Stomach (tissue), 9 donors: ENCODE data around the gene ARF6. TPM values are rescaled to one million over a fixed set of nuclear protein-coding genes. Genes with fewer than 3 reads are reported as not detected.
"Not testable (repeated sequence)": the region's sequence is repeated elsewhere in the genome, so short reads cannot be mapped to it uniquely, and the experiment has no call there.

Experiments used
- DNase-seq, 2 donors: peaks; one replicate each; pipeline versions ENCODE4 v3.0.0 to v3.0.0-alpha.2; 2013 to 2019
- H3K27ac ChIP-seq, 5 donors: fragments of 200-600 bp in 4 of 5; sonication (generic) in 4 of 5; one replicate each; pipeline ENCODE4 v1.5.1; 2013 to 2019; ENCODE audit warnings: mild to moderate bottlenecking in 1 of 5, moderate library complexity in 1 of 5
- H3K27me3 ChIP-seq, 3 donors: fragments of 200-600 bp; sonication (generic); one replicate each; pipeline ENCODE4 v1.5.1; 2017 to 2019; ENCODE audit warnings: mixed run types in 1 of 3
- H3K36me3 ChIP-seq, 4 donors: fragments of 200-600 bp; sonication (generic); 1 replicate in 3 of 4; 2 replicates in 1 of 4; pipeline ENCODE4 v1.5.1; 2016 to 2019
- H3K4me1 ChIP-seq, 4 donors: fragments of 200-600 bp; sonication (generic); one replicate each; pipeline ENCODE4 v1.5.1; 2016 to 2019
- H3K4me3 ChIP-seq, 4 donors: fragments of 200-600 bp; sonication (generic) in 3 of 4; one replicate each; pipeline ENCODE4 v1.5.1; 2016 to 2019; ENCODE audit warnings: mild to moderate bottlenecking in 1 of 4
- H3K9me3 ChIP-seq, 4 donors: fragments of 200-600 bp; sonication (generic); one replicate each; pipeline ENCODE4 v1.5.1; 2016 to 2019
- EP300 ChIP-seq: sonication (generic); formaldehyde crosslinking; IDR thresholded peaks from one replicate; pipeline ENCODE4 v1.6.1; 2017; ENCODE audit warnings: antibody characterized with exemption
- POLR2A ChIP-seq, 4 donors: fragments of 450-650 bp; IDR thresholded peaks; one replicate each; pipeline ENCODE4 v1.6.1; 2016; ENCODE audit warnings: antibody characterized with exemption in 4 of 4, control low read depth in 2 of 4, mild to moderate bottlenecking in 1 of 4, moderate library complexity in 1 of 4
- POLR2AphosphoS5 ChIP-seq, 3 donors: sonication (generic); formaldehyde crosslinking; IDR thresholded peaks; one replicate each; pipeline ENCODE4 v1.6.1; 2016; ENCODE audit warnings: antibody characterized with exemption in 3 of 3
- WGBS, 5 donors: extraction: QIAGEN DNeasy Blood & Tissue Kit in 3 of 5; methylation state at CpG; one replicate each; pipeline versions ENCODE4 v1.1.5 to v1.1.7; 2013 to 2018; 5-methylcytosine and 5-hydroxymethylcytosine counted together
- intact Hi-C: fragments of 100-400 bp; cut with DNase I; formaldehyde crosslinking; loops from one replicate; pipeline ENCODE4 v1.15.1; 2023; ENCODE audit warnings: low total_unique reads
- polyA plus RNA-seq, 3 donors: library from polyadenylated mRNA; stranded (reverse); fragments of 200-250 nt; gene quantifications; one replicate each; pipeline ENCODE4 v1.2.3, GENCODE V29; 2013
- total RNA-seq, 5 donors: library from RNA; depleted of rRNA; stranded (reverse); fragments of >200 nt; gene quantifications; one replicate each; pipeline versions ENCODE4 v1.1.0 to v1.2.3, GENCODE V29; 2014 to 2016
- TF ChIP-seq, protein P1 (sequence below), 7 experiments: fragments of 450-650 bp in 4 of 7; fragments of 200-600 bp in 3 of 7; sonication (generic) in 3 of 7; IDR thresholded peaks; one replicate each; pipeline ENCODE4 v1.5.1; 2016 to 2019; ENCODE audit warnings: antibody characterized with exemption in 7 of 7, control low read depth in 2 of 7, mild to moderate bottlenecking in 1 of 7
- donor health status: healthy with polysubstance abuse.
- donor health status: Bipolar disorder and iron deficiency.
- donor health status: healthy.

ARF6 gene
- total and polyA plus RNA-seq, 8 donors, result 19.8 to 104 (median 48.4) TPM

DNA sequence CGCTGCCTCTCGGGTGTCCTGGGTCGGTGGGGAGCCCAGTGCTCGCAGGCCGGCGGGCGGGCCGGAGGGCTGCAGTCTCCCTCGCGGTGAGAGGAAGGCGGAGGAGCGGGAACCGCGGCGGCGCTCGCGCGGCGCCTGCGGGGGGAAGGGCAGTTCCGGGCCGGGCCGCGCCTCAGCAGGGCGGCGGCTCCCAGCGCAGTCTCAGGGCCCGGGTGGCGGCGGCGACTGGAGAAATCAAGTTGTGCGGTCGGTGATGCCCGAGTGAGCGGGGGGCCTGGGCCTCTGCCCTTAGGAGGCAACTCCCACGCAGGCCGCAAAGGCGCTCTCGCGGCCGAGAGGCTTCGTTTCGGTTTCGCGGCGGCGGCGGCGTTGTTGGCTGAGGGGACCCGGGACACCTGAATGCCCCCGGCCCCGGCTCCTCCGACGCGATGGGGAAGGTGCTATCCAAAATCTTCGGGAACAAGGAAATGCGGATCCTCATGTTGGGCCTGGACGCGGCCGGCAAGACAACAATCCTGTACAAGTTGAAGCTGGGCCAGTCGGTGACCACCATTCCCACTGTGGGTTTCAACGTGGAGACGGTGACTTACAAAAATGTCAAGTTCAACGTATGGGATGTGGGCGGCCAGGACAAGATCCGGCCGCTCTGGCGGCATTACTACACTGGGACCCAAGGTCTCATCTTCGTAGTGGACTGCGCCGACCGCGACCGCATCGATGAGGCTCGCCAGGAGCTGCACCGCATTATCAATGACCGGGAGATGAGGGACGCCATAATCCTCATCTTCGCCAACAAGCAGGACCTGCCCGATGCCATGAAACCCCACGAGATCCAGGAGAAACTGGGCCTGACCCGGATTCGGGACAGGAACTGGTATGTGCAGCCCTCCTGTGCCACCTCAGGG lies 679 bp downstream of the ARF6 start:
- Histone ChIP-seq H3K27ac (peak overlapping the region; percentile 99 to 100 (median 100)), H3K4me3 (peak overlapping the region; percentile 63 to 99 (median 95)), H3K4me1 (peaks cover 31 to 54% (median 41%) of the 10 kb centered on the region in 4 donors), H3K9me3 (no peaks in the 10 kb centered on the region), H3K27me3 (no peaks in the 10 kb centered on the region), H3K36me3 (peaks cover 0 to 5% (median 2%) of the 10 kb centered on the region in 4 donors)
- DNase-seq, result peak; percentile 67 to 87
- intact Hi-C loops, result no loop called here
- TF ChIP-seq POLR2AphosphoS5 (IDR thresholded peaks at IDR 0.05) (no peak), POLR2A (IDR thresholded peaks at IDR 0.05) (no peak), EP300 (no peak)
- TF ChIP-seq, protein P1, sequence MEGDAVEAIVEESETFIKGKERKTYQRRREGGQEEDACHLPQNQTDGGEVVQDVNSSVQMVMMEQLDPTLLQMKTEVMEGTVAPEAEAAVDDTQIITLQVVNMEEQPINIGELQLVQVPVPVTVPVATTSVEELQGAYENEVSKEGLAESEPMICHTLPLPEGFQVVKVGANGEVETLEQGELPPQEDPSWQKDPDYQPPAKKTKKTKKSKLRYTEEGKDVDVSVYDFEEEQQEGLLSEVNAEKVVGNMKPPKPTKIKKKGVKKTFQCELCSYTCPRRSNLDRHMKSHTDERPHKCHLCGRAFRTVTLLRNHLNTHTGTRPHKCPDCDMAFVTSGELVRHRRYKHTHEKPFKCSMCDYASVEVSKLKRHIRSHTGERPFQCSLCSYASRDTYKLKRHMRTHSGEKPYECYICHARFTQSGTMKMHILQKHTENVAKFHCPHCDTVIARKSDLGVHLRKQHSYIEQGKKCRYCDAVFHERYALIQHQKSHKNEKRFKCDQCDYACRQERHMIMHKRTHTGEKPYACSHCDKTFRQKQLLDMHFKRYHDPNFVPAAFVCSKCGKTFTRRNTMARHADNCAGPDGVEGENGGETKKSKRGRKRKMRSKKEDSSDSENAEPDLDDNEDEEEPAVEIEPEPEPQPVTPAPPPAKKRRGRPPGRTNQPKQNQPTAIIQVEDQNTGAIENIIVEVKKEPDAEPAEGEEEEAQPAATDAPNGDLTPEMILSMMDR (IDR thresholded peaks at IDR 0.05), result no peak
- 0 to 1% (median 1%) methylated on average over 36 to 85 of the region's 85 CpGs for WGBS, 5 donors

DNA sequence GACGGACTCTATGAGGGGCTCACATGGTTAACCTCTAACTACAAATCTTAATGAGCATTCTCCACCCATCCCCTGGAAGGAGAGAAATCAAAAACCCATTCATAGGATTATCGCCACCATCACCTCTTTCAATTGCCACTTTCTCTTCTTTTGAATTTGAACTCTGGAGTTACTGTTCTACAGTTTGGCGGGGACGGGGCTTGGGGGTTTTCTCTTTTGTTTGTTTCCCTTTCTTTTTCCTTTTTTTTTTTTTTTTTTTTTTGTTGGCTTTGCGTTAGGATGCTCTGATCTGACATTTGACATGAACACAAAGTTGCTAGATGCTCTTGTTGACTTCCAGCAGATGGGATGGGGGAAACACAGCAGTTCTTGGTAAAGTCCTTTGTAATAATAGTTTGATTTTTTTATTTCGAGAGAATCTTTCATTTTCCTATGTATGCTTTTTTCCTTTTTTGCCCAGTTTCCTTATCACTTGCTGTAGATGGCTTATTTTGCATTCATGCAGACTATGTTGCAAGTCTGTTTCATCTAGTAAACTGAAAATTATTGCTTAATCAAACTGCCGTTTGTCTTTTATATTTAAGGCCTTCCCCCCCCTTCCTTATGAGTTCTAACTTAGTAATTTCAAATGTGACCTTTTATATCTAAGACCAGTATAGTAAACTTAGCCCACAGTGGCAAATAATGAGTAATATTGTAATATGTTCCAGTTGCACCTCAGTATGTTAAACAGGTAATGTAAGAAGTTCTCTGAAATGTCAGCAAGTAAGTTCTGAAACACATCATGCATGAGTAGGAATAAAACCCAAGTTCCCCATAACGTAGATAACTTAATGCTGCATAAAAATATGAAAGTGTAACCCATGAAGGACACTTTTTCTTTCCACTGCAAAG lies 1.6 kb downstream of the ARF6 start:
- DNase-seq, result not testable (repeated sequence)

DNA sequence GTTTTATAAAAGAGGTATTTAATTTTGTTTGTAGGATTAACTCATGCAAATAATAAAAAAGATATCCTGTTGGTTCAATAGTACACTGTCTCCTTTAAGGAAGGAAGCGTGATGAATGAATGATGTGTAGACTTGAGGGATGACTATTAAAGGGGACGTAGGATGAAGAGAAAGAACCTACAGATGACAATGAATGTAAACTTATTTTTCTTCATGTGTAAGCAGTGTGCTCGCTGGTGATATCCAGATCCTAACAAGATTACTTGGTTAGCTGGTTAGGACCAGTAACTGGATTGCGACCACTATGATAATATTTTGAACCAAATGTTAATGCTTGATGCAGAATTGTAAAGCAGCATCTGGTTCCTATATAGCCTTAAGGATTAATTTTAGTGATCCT lies 2.6 kb downstream of the ARF6 start:
- TF ChIP-seq, protein P1 (IDR thresholded peaks at IDR 0.05), result no peak
- TF ChIP-seq POLR2AphosphoS5 (IDR thresholded peaks at IDR 0.05) (no peak), EP300 (no peak), POLR2A (IDR thresholded peaks at IDR 0.05) (no peak)
- Histone ChIP-seq H3K36me3 (peaks cover 0 to 5% (median 2%) of the 10 kb centered on the region in 4 donors), H3K27me3 (no peaks in the 10 kb centered on the region), H3K4me1 (peaks cover 31 to 64% (median 44%) of the 10 kb centered on the region in 4 donors), H3K27ac (peak overlapping the region in 4 of 5 donors; percentile 99 to 100 (median 100)), H3K4me3 (peak overlapping the region; percentile 63 to 99 (median 95)), H3K9me3 (no peaks in the 10 kb centered on the region)
- no peak for DNase-seq
- intact Hi-C loops, result no loop called here
- 12 to 23% (median 15%) methylated on average over 4 of the region's 4 CpGs for WGBS, 5 donors

More for the DNA sequence above, 1.6 kb downstream of the ARF6 start:
- Histone ChIP-seq H3K4me1 (peaks cover 31 to 62% (median 44%) of the 10 kb centered on the region in 4 donors), H3K27ac (peak overlapping the region; percentile 99 to 100 (median 100)), H3K4me3 (peak overlapping the region; percentile 63 to 99 (median 95))
- H3K27me3 ChIP-seq, H3K36me3 ChIP-seq, H3K9me3 ChIP-seq, intact Hi-C loops: not testable (repeated sequence)
- WGBS, 5 donors, result 3 to 6% (median 3%) methylated on average over 8 of the region's 8 CpGs

DNA sequence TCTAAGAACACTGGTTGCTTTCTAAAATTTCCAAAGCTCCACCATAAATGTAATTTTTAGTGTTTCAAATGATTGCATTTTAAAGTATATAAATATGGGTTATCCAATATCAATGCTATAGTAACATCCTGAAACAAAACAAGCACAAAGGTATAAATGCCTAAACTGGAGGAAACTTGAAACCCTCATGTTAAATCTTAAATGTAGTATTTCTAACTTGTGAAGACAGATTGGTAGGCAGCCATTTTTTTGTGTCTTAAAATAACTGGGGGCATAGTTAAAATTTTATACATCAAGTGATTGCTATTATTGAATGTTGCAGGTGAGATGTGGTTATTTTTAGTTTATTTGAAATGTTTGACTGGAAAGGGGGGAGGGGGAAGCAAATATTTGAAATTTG lies 3.4 kb downstream of the ARF6 start:
- H3K36me3 ChIP-seq, intact Hi-C loops, H3K27me3 ChIP-seq, DNase-seq, H3K9me3 ChIP-seq: not testable (repeated sequence)
- peak overlapping the region; percentile 63 to 99 (median 95) for H3K4me3 ChIP-seq
- H3K27ac ChIP-seq, result peak overlapping the region in 4 of 5 donors; percentile 38 to 100 (median 100)
- peaks cover 31 to 64% (median 44%) of the 10 kb centered on the region in 4 donors for H3K4me1 ChIP-seq

DNA sequence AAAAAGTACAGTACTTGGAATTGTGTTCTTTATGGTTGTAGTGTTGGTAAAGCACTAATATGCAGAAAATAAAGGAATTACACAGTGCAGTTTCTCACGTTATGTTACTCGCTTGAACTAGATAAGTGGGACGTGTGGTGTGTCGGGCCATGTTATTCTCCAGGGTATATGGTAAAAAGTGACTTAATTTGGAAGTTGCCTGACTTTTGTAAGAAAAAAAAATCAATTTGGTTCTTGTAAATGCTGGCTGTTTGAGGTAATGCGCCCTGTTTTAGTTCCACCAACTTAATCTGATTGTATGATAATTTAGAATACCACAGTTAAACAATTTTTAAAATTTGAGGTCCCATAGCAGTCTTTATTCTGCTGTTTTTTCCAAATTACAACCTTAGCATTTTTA lies 4.1 kb downstream of the ARF6 start:
- H3K27ac ChIP-seq, result peak overlapping the region in 4 of 5 donors; percentile 38 to 100 (median 100)
- TF ChIP-seq, protein P1 (IDR thresholded peaks at IDR 0.05), result no peak
- TF ChIP-seq POLR2AphosphoS5 (IDR thresholded peaks at IDR 0.05), result no peak
- no peak for TF ChIP-seq EP300
- TF ChIP-seq POLR2A (IDR thresholded peaks at IDR 0.05), result no peak
- no peaks in the 10 kb centered on the region for H3K9me3 ChIP-seq
- H3K4me3 ChIP-seq, result peak overlapping the region in 3 of 4 donors; percentile 7 to 92 (median 63)
- WGBS, 5 donors, result 27 to 37% (median 35%) methylated on average over 5 of the region's 5 CpGs
- peaks cover 26 to 60% (median 38%) of the 10 kb centered on the region in 4 donors for H3K4me1 ChIP-seq
- DNase-seq, result no peak
- H3K27me3 ChIP-seq, result no peaks in the 10 kb centered on the region
- peaks cover 0 to 5% (median 2%) of the 10 kb centered on the region in 4 donors for H3K36me3 ChIP-seq
- intact Hi-C loops, result no loop called here
